Adrenal gland (tissue), 12 donors: Measurements from ENCODE around the gene ISLR. TPM values are rescaled to one million over a fixed set of nuclear protein-coding genes. Genes with fewer than 3 reads are reported as not detected.
A peak's percentile ranks its signal among the peaks of the same experiment; 100 is the strongest.

Experiments used
- DNase-seq, 7 donors: peaks; one replicate each; pipeline ENCODE4 v3.0.0-alpha.2; 2019 to 2020
- H3K27ac ChIP-seq, 5 donors: fragments of 200-600 bp; sonication (generic) in 4 of 5; 1 replicate in 3 of 5; 2 replicates in 2 of 5; pipeline versions ENCODE4 v1.5.1 to v1.8.0; 2016 to 2020; ENCODE audit warnings: mild to moderate bottlenecking in 1 of 5
- H3K27me3 ChIP-seq: fragments of 200-600 bp; 2 replicates; pipeline ENCODE4 v1.8.0; 2021
- H3K36me3 ChIP-seq, 2 donors: fragments of 200-600 bp; replicated peaks in 1 of 2; 1 replicate in 1 of 2; 2 replicates in 1 of 2; pipeline versions ENCODE4 v1.5.1 to v1.8.0; 2018 to 2022
- H3K4me1 ChIP-seq, 2 donors: fragments of 200-600 bp; replicated peaks in 1 of 2; 1 replicate in 1 of 2; 2 replicates in 1 of 2; pipeline versions ENCODE4 v1.5.1 to v1.8.0; 2018 to 2021
- H3K4me3 ChIP-seq, 4 donors: fragments of 200-600 bp; sonication (generic) in 3 of 4; one replicate each; pipeline ENCODE4 v1.5.1; 2016 to 2018
- H3K9me3 ChIP-seq, 3 donors: fragments of 200-600 bp; sonication (generic) in 1 of 3; replicated peaks in 1 of 3; 1 replicate in 2 of 3; 2 replicates in 1 of 3; pipeline versions ENCODE4 v1.5.1 to v1.8.0; 2016 to 2021
- CTCF ChIP-seq, 6 experiments: fragments of 450-650 bp in 4 of 6; fragments of 200-600 bp in 2 of 6; sonication (generic) in 1 of 6; IDR thresholded peaks; 1 replicate in 5 of 6; 2 replicates in 1 of 6; pipeline versions ENCODE4 v1.5.1 to v1.8.0; 2016 to 2021; ENCODE audit warnings: antibody characterized with exemption in 6 of 6, mild to moderate bottlenecking in 2 of 6, moderate library complexity in 1 of 6
- POLR2A ChIP-seq, 2 donors: fragments of 450-650 bp; IDR thresholded peaks; one replicate each; pipeline ENCODE4 v1.6.1; 2017; ENCODE audit warnings: antibody characterized with exemption in 2 of 2, mild to moderate bottlenecking in 2 of 2, moderate library complexity in 1 of 2
- WGBS, 4 donors: extraction: QIAGEN DNeasy Blood & Tissue Kit in 2 of 4; methylation state at CpG; one replicate each; pipeline versions ENCODE4 v1.1.5 to v1.1.7; 2013 to 2017; 5-methylcytosine and 5-hydroxymethylcytosine counted together
- intact Hi-C, 2 donors: fragments of 100-400 bp; cut with DNase I; formaldehyde crosslinking; loops; one replicate each; pipeline versions ENCODE4 v1.14.1 to v1.15.0; 2022 to 2023
- polyA plus RNA-seq, 3 donors: library from polyadenylated mRNA; stranded (reverse); fragments of 200-250 nt in 2 of 3; fragments of 350-450 nt in 1 of 3; fragmentation: Illumina TruSeq in 1 of 3; extraction: RNeasy Lipid Tissue Mini Kit (QIAGEN cat#74804) in 1 of 3; gene quantifications; one replicate each; pipeline ENCODE4 v1.2.3, GENCODE V29; 2013 to 2014
- total RNA-seq, 9 donors: library from RNA; depleted of rRNA in 4 of 9; stranded (reverse); fragments of >200 nt in 4 of 9; fragments of 120-200 nt in 1 of 9; fragmentation: NEBNext Ultra II Directional in 1 of 9; extraction: Animal tissue kit (Norgen Biotek cat#: 25700) in 1 of 9; gene quantifications; one replicate each; pipeline versions ENCODE4 v1.1.0 to v1.2.4, GENCODE V29; 2013 to 2023
- donor health status: healthy with polysubstance abuse.
- donor health status: Bipolar disorder and iron deficiency.
- donor health status: DM: yes; HTN: yes; CAD: no.
- donor health status: DM: no; HTN: no; CAD: no.
- donor health status: DM: no; HTN: no; CAD: no.
- donor health status: DM: yes; HTN: yes; CAD: no.

The ISLR gene
- total and polyA plus RNA-seq, 12 donors, result 6.1 to 63.4 (median 22.9) TPM

- peak in 1 of 7 donors; percentile 4 for DNase-seq
- H3K4me1 ChIP-seq, result peaks cover 12 to 30% of the 10 kb centered on the region in 2 donors
- H3K27me3 ChIP-seq, result no peaks in the 10 kb centered on the region
- peak overlapping the region in 2 of 5 donors; percentile 63 to 83 for H3K27ac ChIP-seq
- no peak overlapping the region for H3K4me3 ChIP-seq
- intact Hi-C loops, result no loop called here
- no peak for TF ChIP-seq POLR2A (IDR thresholded peaks at IDR 0.05)
- no peak for TF ChIP-seq CTCF (IDR thresholded peaks at IDR 0.05)
- 76 to 93% (median 81%) methylated on average over 5 to 7 of the region's 7 CpGs for WGBS, 4 donors
- no peaks in the 10 kb centered on the region for H3K36me3 ChIP-seq
- H3K9me3 ChIP-seq, result no peaks in the 10 kb centered on the region
Observed at GRCh38 chr15:74178326-74179100, 5.0 kb downstream of the ISLR start.

GRCh38 chr15:74179101-74179841, 5.8 kb downstream of the ISLR start:
- no peaks in the 10 kb centered on the region for H3K36me3 ChIP-seq
- peak overlapping the region in 2 of 5 donors; percentile 63 to 83 for H3K27ac ChIP-seq
- peaks cover 12 to 30% of the 10 kb centered on the region in 2 donors for H3K4me1 ChIP-seq
- no peak overlapping the region for H3K4me3 ChIP-seq
- intact Hi-C loops, result no loop called here
- TF ChIP-seq CTCF (IDR thresholded peaks at IDR 0.05) (no peak), POLR2A (IDR thresholded peaks at IDR 0.05) (no peak)
- H3K9me3 ChIP-seq, result no peaks in the 10 kb centered on the region
- 33 to 49% (median 39%) methylated on average over 8 to 13 of the region's 13 CpGs for WGBS, 4 donors
- no peaks in the 10 kb centered on the region for H3K27me3 ChIP-seq
- DNase-seq, result peak; percentile 75 to 95 (median 93)

- Histone ChIP-seq H3K27ac (peak overlapping the region in 2 of 5 donors; percentile 63 to 83), H3K4me3 (no peak overlapping the region), H3K9me3 (no peaks in the 10 kb centered on the region), H3K4me1 (peaks cover 12 to 30% of the 10 kb centered on the region in 2 donors), H3K27me3 (no peaks in the 10 kb centered on the region), H3K36me3 (no peaks in the 10 kb centered on the region)
- 71 to 84% (median 79%) methylated on average over 9 to 17 of the region's 17 CpGs for WGBS, 4 donors
- no peak for TF ChIP-seq CTCF (IDR thresholded peaks at IDR 0.05)
- TF ChIP-seq POLR2A (IDR thresholded peaks at IDR 0.05), result no peak
- DNase-seq, result no peak
- intact Hi-C loops, result no loop called here
Observed at GRCh38 chr15:74179983-74180880, 6.7 kb downstream of the ISLR start.
